ENCODE data around the gene ELK1.

Gene ELK1

GRCh38 chrX:47643926-47644325 is 6.4 kb downstream of the ELK1 start:
- Histone ChIP-seq H3K27ac (ENCODE audit: low read length) (no peak overlapping the region), H3K36me3 (ENCODE audit: insufficient read depth, low read depth, low read length) (peaks cover 28% of the 10 kb centered on the region), H3K4me1 (ENCODE audit: insufficient read depth, low read length) (no peaks in the 10 kb centered on the region), H3K4me3 (ENCODE audit: low read length) (no peak overlapping the region), H3K27me3 (ENCODE audit: insufficient read depth, low read length) (no peaks in the 10 kb centered on the region), H3K9me3 (ENCODE audit: insufficient read depth, low read depth, low read length) (no peaks in the 10 kb centered on the region; the same call in 1 of the 2 replicates), H3K9ac (ENCODE audit: low read depth, low read length) (no peak overlapping the region)

- Histone ChIP-seq H3K27ac (ENCODE audit: low read length) (no peak overlapping the region), H3K4me3 (ENCODE audit: low read length) (no peak overlapping the region), H3K27me3 (ENCODE audit: insufficient read depth, low read length) (no peaks in the 10 kb centered on the region), H3K9me3 (ENCODE audit: insufficient read depth, low read depth, low read length) (no peaks in the 10 kb centered on the region; the same call in 1 of the 2 replicates), H3K9ac (ENCODE audit: low read depth, low read length) (no peak overlapping the region), H3K36me3 (ENCODE audit: insufficient read depth, low read depth, low read length) (peaks cover 60% of the 10 kb centered on the region), H3K4me1 (ENCODE audit: insufficient read depth, low read length) (no peaks in the 10 kb centered on the region)
Observed at GRCh38 chrX:47638816-47639215, 11.5 kb downstream of the ELK1 start.

- Histone ChIP-seq H3K36me3 (ENCODE audit: insufficient read depth, low read depth, low read length) (peaks cover 60% of the 10 kb centered on the region), H3K9ac (ENCODE audit: low read depth, low read length) (no peak overlapping the region), H3K9me3 (ENCODE audit: insufficient read depth, low read depth, low read length) (no peaks in the 10 kb centered on the region; the same call in 1 of the 2 replicates), H3K4me3 (ENCODE audit: low read length) (no peak overlapping the region), H3K4me1 (ENCODE audit: insufficient read depth, low read length) (no peaks in the 10 kb centered on the region), H3K27ac (ENCODE audit: low read length) (no peak overlapping the region), H3K27me3 (ENCODE audit: insufficient read depth, low read length) (no peaks in the 10 kb centered on the region)
Observed at GRCh38 chrX:47637546-47638195, 12.7 kb downstream of the ELK1 start.

- Histone ChIP-seq H3K9me3 (ENCODE audit: insufficient read depth, low read depth, low read length) (no peaks in the 10 kb centered on the region), H3K36me3 (ENCODE audit: insufficient read depth, low read depth, low read length) (peaks cover 42% of the 10 kb centered on the region)
Observed at GRCh38 chrX:47634871-47635575, 15.3 kb downstream of the ELK1 start.

GRCh38 chrX:47633689-47634590 is 16.4 kb downstream of the ELK1 start:
- H3K36me3 ChIP-seq (ENCODE audit: insufficient read depth, low read depth, low read length) = peaks cover 32% of the 10 kb centered on the region
- H3K4me3 ChIP-seq (ENCODE audit: low read length) = no peak overlapping the region
- no peak overlapping the region for H3K27ac ChIP-seq (ENCODE audit: low read length)
- no peaks in the 10 kb centered on the region; the same call in 1 of the 2 replicates for H3K4me1 ChIP-seq (ENCODE audit: insufficient read depth, low read length)
- H3K9me3 ChIP-seq (ENCODE audit: insufficient read depth, low read depth, low read length) = no peaks in the 10 kb centered on the region
- no peak overlapping the region for H3K9ac ChIP-seq (ENCODE audit: low read depth, low read length)
- no peaks in the 10 kb centered on the region for H3K27me3 ChIP-seq (ENCODE audit: insufficient read depth, low read length)

More at GRCh38 chrX:47634871-47635575, 15.3 kb downstream of the ELK1 start:
- Histone ChIP-seq H3K4me3 (ENCODE audit: low read length) (no peak overlapping the region), H3K27me3 (ENCODE audit: insufficient read depth, low read length) (no peaks in the 10 kb centered on the region), H3K9ac (ENCODE audit: low read depth, low read length) (no peak overlapping the region), H3K27ac (ENCODE audit: low read length) (no peak overlapping the region), H3K4me1 (ENCODE audit: insufficient read depth, low read length) (no peaks in the 10 kb centered on the region; the same call in 1 of the 2 replicates)

- Histone ChIP-seq H3K9ac (ENCODE audit: low read depth, low read length) (no peak overlapping the region), H3K9me3 (ENCODE audit: insufficient read depth, low read depth, low read length) (no peaks in the 10 kb centered on the region), H3K36me3 (ENCODE audit: insufficient read depth, low read depth, low read length) (peaks cover 22% of the 10 kb centered on the region), H3K27ac (ENCODE audit: low read length) (no peak overlapping the region), H3K4me1 (ENCODE audit: insufficient read depth, low read length) (no peaks in the 10 kb centered on the region; the same call in 1 of the 2 replicates), H3K27me3 (ENCODE audit: insufficient read depth, low read length) (no peaks in the 10 kb centered on the region), H3K4me3 (ENCODE audit: low read length) (no peak overlapping the region)
Observed at GRCh38 chrX:47632666-47633065, 17.7 kb downstream of the ELK1 start.

- Histone ChIP-seq H3K4me3 (ENCODE audit: low read length) (no peak overlapping the region), H3K36me3 (ENCODE audit: insufficient read depth, low read depth, low read length) (peaks cover 19% of the 10 kb centered on the region), H3K27me3 (ENCODE audit: insufficient read depth, low read length) (no peaks in the 10 kb centered on the region), H3K27ac (ENCODE audit: low read length) (no peak overlapping the region), H3K4me1 (ENCODE audit: insufficient read depth, low read length) (no peaks in the 10 kb centered on the region; the same call in 1 of the 2 replicates), H3K9ac (ENCODE audit: low read depth, low read length) (no peak overlapping the region), H3K9me3 (ENCODE audit: insufficient read depth, low read depth, low read length) (no peaks in the 10 kb centered on the region)
Observed at GRCh38 chrX:47631676-47632075, 18.7 kb downstream of the ELK1 start.

- no peak within 1 kb of the TSS for H3K4me3 ChIP-seq (ENCODE audit: low read length)
- peaks cover 5% of the 10 kb centered on the region for H3K36me3 ChIP-seq (ENCODE audit: insufficient read depth, low read depth, low read length)
- no peak within 1 kb of the TSS for H3K9ac ChIP-seq (ENCODE audit: low read depth, low read length)
- no peak within 1 kb of the TSS for H3K27ac ChIP-seq (ENCODE audit: low read length)
- no peaks in the 10 kb centered on the region for H3K9me3 ChIP-seq (ENCODE audit: insufficient read depth, low read depth, low read length)
- no peaks in the 10 kb centered on the region for H3K27me3 ChIP-seq (ENCODE audit: insufficient read depth, low read length)
- no peaks in the 10 kb centered on the region; the same call in 1 of the 2 replicates for H3K4me1 ChIP-seq (ENCODE audit: insufficient read depth, low read length)
Observed at GRCh38 chrX:47629419-47630200, 20.8 kb downstream of the ELK1 start, which contains the start of gene CFP. Gene CFP, minus strand, starts transcription at chrX:47629930. Its CDS starts 86 bp downstream, at chrX:47629844.

- Histone ChIP-seq H3K27me3 (ENCODE audit: insufficient read depth, low read length) (no peaks in the 10 kb centered on the region), H3K4me1 (ENCODE audit: insufficient read depth, low read length) (no peaks in the 10 kb centered on the region; the same call in 1 of the 2 replicates)
Observed at GRCh38 chrX:47628982-47629381, 21.4 kb downstream of the ELK1 start.

GRCh38 chrX:47625365-47625764 is 25.0 kb downstream of the ELK1 start:
- H3K9ac ChIP-seq (ENCODE audit: low read depth, low read length) = no peak overlapping the region
- H3K4me1 ChIP-seq (ENCODE audit: insufficient read depth, low read length) = no peaks in the 10 kb centered on the region; the same call in 1 of the 2 replicates
- no peaks in the 10 kb centered on the region for H3K36me3 ChIP-seq (ENCODE audit: insufficient read depth, low read depth, low read length)
- H3K9me3 ChIP-seq (ENCODE audit: insufficient read depth, low read depth, low read length) = no peaks in the 10 kb centered on the region
- no peak overlapping the region for H3K4me3 ChIP-seq (ENCODE audit: low read length)
- peaks cover 9% of the 10 kb centered on the region; the same call in 1 of the 2 replicates for H3K27me3 ChIP-seq (ENCODE audit: insufficient read depth, low read length)
- H3K27ac ChIP-seq (ENCODE audit: low read length) = no peak overlapping the region

More at GRCh38 chrX:47628982-47629381, 21.4 kb downstream of the ELK1 start:
- no peak overlapping the region for H3K9ac ChIP-seq (ENCODE audit: low read depth, low read length)
- no peaks in the 10 kb centered on the region for H3K9me3 ChIP-seq (ENCODE audit: insufficient read depth, low read depth, low read length)
- no peak overlapping the region for H3K4me3 ChIP-seq (ENCODE audit: low read length)
- no peak overlapping the region for H3K27ac ChIP-seq (ENCODE audit: low read length)
- H3K36me3 ChIP-seq (ENCODE audit: insufficient read depth, low read depth, low read length) = no peaks in the 10 kb centered on the region; the same call in 1 of the 2 replicates

Measured in iPS-20b (cell line).